IMR-90 (cell line): ENCODE measurements around the gene GJA10. TPM values are rescaled to one million over a fixed set of nuclear protein-coding genes. Genes with fewer than 3 reads are reported as not detected.

Experiments
- ATAC-seq: fragments of 200-7000 bp; cut with Tn5 transposase; 2 replicates; pipeline ENCODE4 v1.9.1; 2020; ENCODE audit warnings: low read depth, mild to moderate bottlenecking, moderate library complexity
- BruUV-seq: library from RNA; stranded (reverse); fragments of 400-500 nt; replicated peaks from 2 replicates; lab custom pipeline; 2021; lab: Mats Ljungman, UMichigan
- CTCF ChIA-PET: fragments of 300-600 bp; formaldehyde crosslinking; extraction: SDS; loops from one replicate; lab custom pipeline; 2021; ENCODE audit warnings: antibody characterized with exemption; lab: Yijun Ruan, JAX
- POLR2A ChIA-PET: fragments of 300-600 bp; sonication (Branson Sonifier 250); formaldehyde crosslinking; loops from one replicate; lab custom pipeline; 2022; ENCODE audit warnings: antibody characterized with exemption; ENCODE audit not compliant: unreplicated experiment; lab: Charles Lee
- DNase-seq: peaks from one replicate; pipeline ENCODE4 v3.0.0; 2013
- H2AFZ ChIP-seq: replicated peaks from 2 replicates; pipeline ENCODE3; 2013; ENCODE audit warnings: low read length, mild to moderate bottlenecking; ENCODE audit not compliant: poor library complexity
- H2AK5ac ChIP-seq: 2 replicates; pipeline ENCODE4 v1.6.1; 2013; ENCODE audit warnings: low read depth, low read length, inconsistent platforms
- H2AK9ac ChIP-seq: replicated peaks from 2 replicates; pipeline ENCODE3; 2013; ENCODE audit warnings: mild to moderate bottlenecking, low read depth, low read length, moderate library complexity; ENCODE audit not compliant: poor library complexity
- H2BK120ac ChIP-seq: 2 replicates; pipeline ENCODE4 v1.6.1; 2013; ENCODE audit warnings: low read depth, low read length, inconsistent platforms
- H2BK15ac ChIP-seq: 3 replicates; pipeline ENCODE4 v1.6.1; 2013; ENCODE audit warnings: low read depth, low read length, inconsistent platforms
- H2BK20ac ChIP-seq: 2 replicates; pipeline ENCODE4 v1.6.1; 2013; ENCODE audit warnings: low read depth, mild to moderate bottlenecking, inconsistent platforms, low read length, moderate library complexity
- H2BK5ac ChIP-seq: 2 replicates; pipeline ENCODE4 v1.6.1; 2013; ENCODE audit warnings: mild to moderate bottlenecking, low read depth, low read length, inconsistent platforms; ENCODE audit not compliant: poor library complexity, severe bottlenecking
- H3K14ac ChIP-seq: replicated peaks from 2 replicates; pipeline ENCODE4 v1.6.1; 2013; ENCODE audit warnings: low read depth, low read length, inconsistent platforms
- H3K18ac ChIP-seq: 2 replicates; pipeline ENCODE4 v1.6.1; 2013; ENCODE audit warnings: low read depth, low read length, control low read depth
- H3K23ac ChIP-seq: 2 replicates; pipeline ENCODE4 v1.6.1; 2013; ENCODE audit warnings: low read depth, low read length, inconsistent platforms
- H3K27ac ChIP-seq: 2 replicates; pipeline ENCODE4 v1.5.1; 2013; ENCODE audit warnings: mild to moderate bottlenecking, control low read depth, low read length; ENCODE audit not compliant: insufficient read depth
- H3K27me3 ChIP-seq: 2 replicates; pipeline ENCODE4 v1.6.1; 2013; ENCODE audit warnings: low read length; ENCODE audit not compliant: control insufficient read depth, insufficient read depth
- H3K36me3 ChIP-seq: 2 replicates; pipeline ENCODE4 v1.6.1; 2013; ENCODE audit warnings: low read length, mixed read lengths; ENCODE audit not compliant: control insufficient read depth, insufficient read depth
- H3K4ac ChIP-seq: 2 replicates; pipeline ENCODE4 v1.6.1; 2013; ENCODE audit warnings: low read depth, low read length, inconsistent platforms
- H3K4me1 ChIP-seq: 2 replicates; pipeline ENCODE4 v1.6.1; 2013; ENCODE audit warnings: low read length, mixed read lengths; ENCODE audit not compliant: control insufficient read depth, insufficient read depth
- H3K4me2 ChIP-seq: 2 replicates; pipeline ENCODE4 v1.6.1; 2013; ENCODE audit warnings: low read depth, mild to moderate bottlenecking, control low read depth, low read length, moderate library complexity
- H3K4me3 ChIP-seq: 2 replicates; pipeline ENCODE4 v1.5.1; 2013; ENCODE audit warnings: low read depth, mild to moderate bottlenecking, control low read depth, low read length, moderate library complexity; ENCODE audit not compliant: insufficient read depth
- H3K56ac ChIP-seq: 2 replicates; pipeline ENCODE4 v1.6.1; 2013; ENCODE audit warnings: low read length, inconsistent platforms; ENCODE audit not compliant: insufficient read depth; ENCODE audit errors: extremely low read depth
- H3K79me1 ChIP-seq, 2 experiments: 2 replicates each; pipeline ENCODE4 v1.6.1; 2013; ENCODE audit warnings: low read length in 2 of 2, inconsistent platforms in 1 of 2, low read depth in 1 of 2
- H3K9ac ChIP-seq: 2 replicates; pipeline ENCODE4 v1.6.1; 2013; ENCODE audit warnings: low read depth, low read length, control low read depth
- H3K9me1 ChIP-seq: 2 replicates; pipeline ENCODE4 v1.6.1; 2013; ENCODE audit warnings: low read length, inconsistent platforms; ENCODE audit not compliant: insufficient read depth
- H3K9me3 ChIP-seq: 2 replicates; pipeline ENCODE4 v1.6.1; 2013; ENCODE audit warnings: low read length; ENCODE audit not compliant: control insufficient read depth, insufficient read depth
- H4K20me1 ChIP-seq: 2 replicates; pipeline ENCODE4 v1.6.1; 2013; ENCODE audit warnings: low read length, inconsistent platforms; ENCODE audit not compliant: insufficient read depth
- H4K5ac ChIP-seq: 2 replicates; pipeline ENCODE4 v1.6.1; 2013; ENCODE audit warnings: mild to moderate bottlenecking, low read depth, low read length, control low read depth
- H4K8ac ChIP-seq, 2 experiments: 2 replicates each; pipeline ENCODE4 v1.6.1; 2013; ENCODE audit warnings: low read depth in 2 of 2, low read length in 2 of 2, control low read depth in 1 of 2, inconsistent platforms in 1 of 2
- H4K91ac ChIP-seq: 2 replicates; pipeline ENCODE4 v1.6.1; 2013; ENCODE audit warnings: low read depth, low read length, inconsistent platforms; ENCODE audit not compliant: insufficient read depth
- BHLHE40 ChIP-seq: fragments of 150-350 bp; IDR thresholded peaks from 2 replicates; pipeline ENCODE4 v1.6.1; 2016; ENCODE audit warnings: mild to moderate bottlenecking, low read depth, low read length
- CEBPB ChIP-seq: IDR thresholded peaks from 2 replicates; pipeline ENCODE4 v1.6.1; 2012; ENCODE audit warnings: low read depth, low read length, improper control_type of control experiment
- CHD1 ChIP-seq: IDR thresholded peaks from 2 replicates; pipeline ENCODE4 v1.6.1; 2012; ENCODE audit warnings: low read depth, low read length, improper control_type of control experiment
- FOS ChIP-seq: fragments of 150-350 bp; IDR thresholded peaks from 2 replicates; pipeline ENCODE4 v1.6.1; 2016; ENCODE audit warnings: low read depth, low read length
- MAFK ChIP-seq: IDR thresholded peaks from 2 replicates; pipeline ENCODE4 v1.6.1; 2012; ENCODE audit warnings: low read depth, low read length, improper control_type of control experiment
- MAZ ChIP-seq: IDR thresholded peaks from 2 replicates; pipeline ENCODE4 v1.6.1; 2012; ENCODE audit warnings: low read depth, mild to moderate bottlenecking, low read length, improper control_type of control experiment, moderate library complexity, borderline replicate concordance
- MXI1 ChIP-seq: IDR thresholded peaks from 2 replicates; pipeline ENCODE4 v1.6.1; 2012; ENCODE audit warnings: low read depth, mild to moderate bottlenecking, low read length, moderate library complexity, borderline replicate concordance
- NFE2L2 ChIP-seq: fragments of 150-350 bp; IDR thresholded peaks from 2 replicates; pipeline ENCODE4 v1.6.1; 2016; ENCODE audit warnings: low read depth, mild to moderate bottlenecking, low read length
- POLR2A ChIP-seq: IDR thresholded peaks from 2 replicates; pipeline ENCODE4 v1.6.1; 2012; ENCODE audit warnings: mild to moderate bottlenecking, low read depth, low read length
- RAD21 ChIP-seq: IDR thresholded peaks from 2 replicates; pipeline ENCODE4 v1.6.1; 2012; ENCODE audit warnings: low read length, improper control_type of control experiment
- RCOR1 ChIP-seq: IDR thresholded peaks from 2 replicates; pipeline ENCODE4 v1.6.1; 2012; ENCODE audit warnings: mild to moderate bottlenecking, low read length, improper control_type of control experiment; ENCODE audit not compliant: insufficient replicate concordance
- RFX5 ChIP-seq: IDR thresholded peaks from 2 replicates; pipeline ENCODE4 v1.8.0; 2012; ENCODE audit warnings: low read depth, mild to moderate bottlenecking, low read length, moderate library complexity
- SMC3 ChIP-seq: fragments of 150-350 bp; IDR thresholded peaks from 2 replicates; pipeline ENCODE4 v1.6.1; 2016; ENCODE audit warnings: low read depth, mild to moderate bottlenecking, antibody characterized with exemption, low read length, moderate library complexity
- WGBS, 2 experiments: methylation state at CpG; one replicate each; pipeline versions ENCODE4 v1.1.5 to v1.1.7; 2013; ENCODE audit warnings: missing lambda C conversion rate in 2 of 2; ENCODE audit not compliant: insufficient read length in 1 of 2; ENCODE audit errors: extremely low coverage in 2 of 2; 5-methylcytosine and 5-hydroxymethylcytosine counted together
- dilution Hi-C: fragments of 300-500 bp; cut with HindIII; formaldehyde crosslinking; loops from one replicate; pipeline ENCODE4 v1.14.3; 2018; ENCODE audit warnings: low sequenced_read_pairs; ENCODE audit not compliant: unreplicated experiment
- in situ Hi-C: fragments of 300-500 bp; cut with MboI; formaldehyde crosslinking; loops from 3 replicates; pipeline ENCODE4 v1.14.3; 2019; ENCODE audit warnings: low sequenced_read_pairs, inconsistent platforms, mixed read lengths
- intact Hi-C: fragments of 100-400 bp; cut with micrococcal nuclease; formaldehyde crosslinking; loops from 2 replicates; pipeline ENCODE4 v1.10.0; 2022
- polyA plus RNA-seq, 3 experiments: library from polyadenylated mRNA; depleted of rRNA; stranded (reverse); fragments of >200 nt; gene quantifications; 2 replicates each; pipeline ENCODE4 v1.2.3, GENCODE V29; 2012; ENCODE audit warnings: low replicate concordance in 1 of 3
- total RNA-seq: library from RNA; depleted of rRNA; stranded (reverse); fragments of >200 nt; gene quantifications from 2 replicates; pipeline ENCODE4 v1.2.3, GENCODE V29; 2012
- TF ChIP-seq, protein P1 (sequence below): fragments of 150-350 bp; IDR thresholded peaks from 2 replicates; pipeline ENCODE4 v1.6.1; 2017; ENCODE audit warnings: mild to moderate bottlenecking, antibody characterized with exemption, low read length, low read depth
- TF ChIP-seq, protein P2 (sequence below): fragments of 150-350 bp; IDR thresholded peaks from 2 replicates; pipeline ENCODE4 v1.6.1; 2016; ENCODE audit warnings: low read depth, mild to moderate bottlenecking, low read length, moderate library complexity, borderline replicate concordance
- TF ChIP-seq, protein P3 (sequence below): conservative IDR thresholded peaks from 2 replicates; pipeline ENCODE4 v1.5.1; 2012; ENCODE audit warnings: mild to moderate bottlenecking, low read depth, low read length, improper control_type of control experiment

The GJA10 gene
- total and polyA plus RNA-seq, 2 of the 4 experiments (the other 2 are of a cell fraction): not detected

DNA sequence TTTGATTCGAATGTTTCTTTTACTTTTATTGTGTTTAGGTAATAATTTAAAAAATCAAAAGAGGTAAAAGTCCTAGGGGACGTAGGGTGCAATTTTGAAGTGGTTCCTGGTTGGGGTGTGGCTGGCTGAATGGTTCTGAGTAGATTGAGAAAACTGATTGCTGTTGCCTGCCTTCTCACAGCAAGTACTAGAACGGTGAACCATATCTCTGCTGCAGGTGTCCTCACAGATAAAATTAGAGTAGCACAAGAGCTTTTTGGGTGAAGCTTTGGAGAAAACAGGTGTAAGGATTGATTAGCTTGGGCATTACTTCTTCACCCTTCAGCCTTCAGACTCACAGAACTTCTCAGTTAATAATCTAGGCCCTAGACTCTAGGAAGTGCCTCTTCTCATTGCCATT, 19.8 kb upstream of the GJA10 start:
- in situ Hi-C loops (no loop called here), intact Hi-C loops (no loop called here), dilution Hi-C loops (no loop called here)
- no TSS peak for BruUV-seq
- Histone ChIP-seq H3K27ac (no peak overlapping the region), H2AK9ac (no peak overlapping the region), H3K36me3 (peaks cover 13% of the 10 kb centered on the region), H3K9ac (no peak overlapping the region), H3K9me3 (no peaks in the 10 kb centered on the region), H2BK15ac (no peak overlapping the region), H2BK20ac (no peak overlapping the region), H3K23ac (no peak overlapping the region), H4K20me1 (no peaks in the 10 kb centered on the region), H3K9me1 (no peaks in the 10 kb centered on the region), H3K4ac (no peak overlapping the region), H2AK5ac (no peak overlapping the region), H4K5ac (no peak overlapping the region), H2AFZ (no peak overlapping the region), H2BK120ac (no peak overlapping the region), H3K14ac (no peak overlapping the region), H3K79me1 (no peaks in the 10 kb centered on the region), H3K18ac (no peak overlapping the region), H3K4me2 (no peak overlapping the region), H3K4me1 (no peaks in the 10 kb centered on the region), H3K27me3 (no peaks in the 10 kb centered on the region), H4K91ac (no peak overlapping the region), H3K56ac (no peak overlapping the region), H2BK5ac (no peak overlapping the region), H4K8ac (no peak overlapping the region), H3K4me3 (no peak overlapping the region)
- ATAC-seq (no peak), DNase-seq (no peak)
- POLR2A ChIA-PET: no interaction called here
- CTCF ChIA-PET: no interaction called here
- TF ChIP-seq CEBPB (no peak), NFE2L2 (no peak), MAZ (no peak), MAFK (no peak), CHD1 (no peak), RFX5 (no peak), FOS (no peak), MXI1 (no peak), RAD21 (no peak), POLR2A (no peak), SMC3 (no peak), RCOR1 (no peak), BHLHE40 (no peak)
- TF ChIP-seq, protein P1, sequence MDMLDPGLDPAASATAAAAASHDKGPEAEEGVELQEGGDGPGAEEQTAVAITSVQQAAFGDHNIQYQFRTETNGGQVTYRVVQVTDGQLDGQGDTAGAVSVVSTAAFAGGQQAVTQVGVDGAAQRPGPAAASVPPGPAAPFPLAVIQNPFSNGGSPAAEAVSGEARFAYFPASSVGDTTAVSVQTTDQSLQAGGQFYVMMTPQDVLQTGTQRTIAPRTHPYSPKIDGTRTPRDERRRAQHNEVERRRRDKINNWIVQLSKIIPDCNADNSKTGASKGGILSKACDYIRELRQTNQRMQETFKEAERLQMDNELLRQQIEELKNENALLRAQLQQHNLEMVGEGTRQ: no peak
- TF ChIP-seq, protein P2, sequence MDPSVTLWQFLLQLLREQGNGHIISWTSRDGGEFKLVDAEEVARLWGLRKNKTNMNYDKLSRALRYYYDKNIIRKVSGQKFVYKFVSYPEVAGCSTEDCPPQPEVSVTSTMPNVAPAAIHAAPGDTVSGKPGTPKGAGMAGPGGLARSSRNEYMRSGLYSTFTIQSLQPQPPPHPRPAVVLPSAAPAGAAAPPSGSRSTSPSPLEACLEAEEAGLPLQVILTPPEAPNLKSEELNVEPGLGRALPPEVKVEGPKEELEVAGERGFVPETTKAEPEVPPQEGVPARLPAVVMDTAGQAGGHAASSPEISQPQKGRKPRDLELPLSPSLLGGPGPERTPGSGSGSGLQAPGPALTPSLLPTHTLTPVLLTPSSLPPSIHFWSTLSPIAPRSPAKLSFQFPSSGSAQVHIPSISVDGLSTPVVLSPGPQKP: no peak
- TF ChIP-seq, protein P3, sequence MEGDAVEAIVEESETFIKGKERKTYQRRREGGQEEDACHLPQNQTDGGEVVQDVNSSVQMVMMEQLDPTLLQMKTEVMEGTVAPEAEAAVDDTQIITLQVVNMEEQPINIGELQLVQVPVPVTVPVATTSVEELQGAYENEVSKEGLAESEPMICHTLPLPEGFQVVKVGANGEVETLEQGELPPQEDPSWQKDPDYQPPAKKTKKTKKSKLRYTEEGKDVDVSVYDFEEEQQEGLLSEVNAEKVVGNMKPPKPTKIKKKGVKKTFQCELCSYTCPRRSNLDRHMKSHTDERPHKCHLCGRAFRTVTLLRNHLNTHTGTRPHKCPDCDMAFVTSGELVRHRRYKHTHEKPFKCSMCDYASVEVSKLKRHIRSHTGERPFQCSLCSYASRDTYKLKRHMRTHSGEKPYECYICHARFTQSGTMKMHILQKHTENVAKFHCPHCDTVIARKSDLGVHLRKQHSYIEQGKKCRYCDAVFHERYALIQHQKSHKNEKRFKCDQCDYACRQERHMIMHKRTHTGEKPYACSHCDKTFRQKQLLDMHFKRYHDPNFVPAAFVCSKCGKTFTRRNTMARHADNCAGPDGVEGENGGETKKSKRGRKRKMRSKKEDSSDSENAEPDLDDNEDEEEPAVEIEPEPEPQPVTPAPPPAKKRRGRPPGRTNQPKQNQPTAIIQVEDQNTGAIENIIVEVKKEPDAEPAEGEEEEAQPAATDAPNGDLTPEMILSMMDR: no peak
- WGBS, 2 experiments: no CpG with 5 or more reads among the region's 3 CpGs
